GM06990 (cell line): ENCODE data around the gene ZNF628.

Source experiments
- DNase-seq: peaks from one replicate; pipeline ENCODE4 v3.0.0-alpha.2; 2011; ENCODE audit not compliant: insufficient read length; ENCODE audit errors: extremely low read depth
- H3K27me3 ChIP-seq: replicated peaks from 2 replicates; pipeline ENCODE4 v1.6.0; 2011; ENCODE audit warnings: low read length; ENCODE audit not compliant: control insufficient read depth, insufficient read depth
- H3K36me3 ChIP-seq: 2 replicates; pipeline ENCODE4 v1.5.1; 2011; ENCODE audit warnings: low read length; ENCODE audit not compliant: control insufficient read depth, insufficient read depth
- H3K4me3 ChIP-seq: replicated peaks from 2 replicates; pipeline ENCODE4 v1.5.1; 2011; ENCODE audit warnings: low read depth, mild to moderate bottlenecking, control low read depth, low read length
- TF ChIP-seq, protein P1 (sequence below): IDR thresholded peaks from 2 replicates; pipeline ENCODE4 v1.5.1; 2011; ENCODE audit warnings: low read length, control low read depth, mild to moderate bottlenecking, inconsistent platforms; ENCODE audit not compliant: insufficient read depth, poor library complexity, severe bottlenecking

Gene ZNF628

DNA sequence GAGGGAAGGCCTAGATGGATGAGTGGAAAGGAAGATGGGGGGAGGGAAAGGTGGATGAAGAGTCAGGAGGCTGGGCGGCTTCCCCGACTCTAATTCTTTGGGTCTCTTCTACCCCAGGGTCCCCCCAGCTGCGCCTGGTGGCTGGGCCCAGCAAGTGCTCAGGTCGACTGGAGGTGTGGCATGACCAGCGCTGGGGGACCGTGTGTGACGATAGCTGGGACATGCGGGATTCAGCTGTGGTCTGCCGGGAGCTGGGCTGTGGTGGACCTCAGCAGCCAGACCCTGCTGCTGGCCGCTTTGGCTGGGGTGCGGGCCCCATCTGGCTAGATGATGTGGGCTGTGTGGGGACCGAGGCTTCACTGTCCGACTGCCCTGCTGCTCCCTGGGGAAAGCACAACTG, 21.3 kb downstream of the ZNF628 start:
- H3K4me3 ChIP-seq = no peak overlapping the region
- no peaks in the 10 kb centered on the region for H3K36me3 ChIP-seq
- no peaks in the 10 kb centered on the region; the same call in 1 of the 2 replicates for H3K27me3 ChIP-seq
- DNase-seq = no peak
- TF ChIP-seq, protein P1, sequence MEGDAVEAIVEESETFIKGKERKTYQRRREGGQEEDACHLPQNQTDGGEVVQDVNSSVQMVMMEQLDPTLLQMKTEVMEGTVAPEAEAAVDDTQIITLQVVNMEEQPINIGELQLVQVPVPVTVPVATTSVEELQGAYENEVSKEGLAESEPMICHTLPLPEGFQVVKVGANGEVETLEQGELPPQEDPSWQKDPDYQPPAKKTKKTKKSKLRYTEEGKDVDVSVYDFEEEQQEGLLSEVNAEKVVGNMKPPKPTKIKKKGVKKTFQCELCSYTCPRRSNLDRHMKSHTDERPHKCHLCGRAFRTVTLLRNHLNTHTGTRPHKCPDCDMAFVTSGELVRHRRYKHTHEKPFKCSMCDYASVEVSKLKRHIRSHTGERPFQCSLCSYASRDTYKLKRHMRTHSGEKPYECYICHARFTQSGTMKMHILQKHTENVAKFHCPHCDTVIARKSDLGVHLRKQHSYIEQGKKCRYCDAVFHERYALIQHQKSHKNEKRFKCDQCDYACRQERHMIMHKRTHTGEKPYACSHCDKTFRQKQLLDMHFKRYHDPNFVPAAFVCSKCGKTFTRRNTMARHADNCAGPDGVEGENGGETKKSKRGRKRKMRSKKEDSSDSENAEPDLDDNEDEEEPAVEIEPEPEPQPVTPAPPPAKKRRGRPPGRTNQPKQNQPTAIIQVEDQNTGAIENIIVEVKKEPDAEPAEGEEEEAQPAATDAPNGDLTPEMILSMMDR = no peak

DNA sequence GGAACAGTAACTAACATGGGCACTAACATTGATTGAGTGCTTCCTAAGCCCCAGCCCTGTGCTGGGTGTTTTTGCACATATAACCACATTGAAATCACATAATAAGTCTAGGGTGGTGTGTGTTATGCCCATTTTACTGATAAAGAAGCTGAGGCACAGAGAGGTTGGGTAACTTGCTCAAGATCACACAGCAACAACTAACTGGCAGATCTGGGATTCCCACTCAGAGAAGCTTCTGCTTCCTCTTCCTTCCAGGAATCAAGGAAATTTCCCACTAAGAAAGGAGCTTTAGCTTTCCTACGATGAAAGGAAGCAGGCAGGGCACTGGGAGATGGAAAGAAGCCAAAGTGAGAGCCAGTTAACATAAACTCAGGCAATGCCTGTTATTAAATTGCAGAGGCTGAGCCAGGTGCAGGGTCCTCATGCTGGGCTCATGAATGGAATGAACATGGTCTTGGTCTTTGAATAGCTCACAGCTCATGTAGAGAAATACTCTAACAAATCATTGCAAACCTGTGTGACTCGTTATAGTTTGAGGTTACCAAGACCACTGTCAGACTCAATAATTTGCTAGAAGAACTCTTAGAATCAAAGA, 21.9 kb downstream of the ZNF628 start:
- Histone ChIP-seq H3K36me3 (no peaks in the 10 kb centered on the region), H3K27me3 (no peaks in the 10 kb centered on the region; the same call in 1 of the 2 replicates), H3K4me3 (no peak overlapping the region)
- TF ChIP-seq, protein P1 = no peak
- no peak for DNase-seq

DNA sequence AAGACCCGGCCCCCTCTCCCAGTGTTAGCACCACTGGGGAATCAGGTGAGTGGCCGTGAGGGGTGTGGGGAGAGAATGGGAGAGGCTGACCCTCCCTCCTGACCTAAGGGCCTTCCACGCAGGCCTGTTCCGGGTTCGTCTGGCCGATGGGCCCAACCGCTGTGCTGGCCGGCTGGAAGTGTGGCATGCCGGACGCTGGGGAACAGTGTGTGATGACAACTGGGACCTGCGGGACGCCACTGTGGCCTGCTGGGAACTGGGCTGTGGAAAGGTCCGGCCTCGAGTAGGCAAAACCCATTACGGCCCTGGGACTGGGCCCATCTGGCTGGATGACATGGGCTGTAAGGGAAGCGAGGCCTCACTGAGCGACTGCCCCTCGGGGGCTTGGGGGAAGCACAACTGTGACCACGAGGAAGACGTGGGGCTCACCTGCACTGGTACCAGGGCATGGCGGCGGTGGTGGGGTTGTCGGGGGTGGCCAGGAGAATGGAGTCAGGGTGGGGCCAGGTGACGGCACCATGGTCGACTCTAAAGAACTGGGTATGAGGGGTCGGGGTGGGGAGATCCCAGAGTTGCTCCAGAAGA, 24.0 kb downstream of the ZNF628 start:
- H3K27me3 ChIP-seq = no peaks in the 10 kb centered on the region; the same call in 1 of the 2 replicates
- no peaks in the 10 kb centered on the region for H3K36me3 ChIP-seq
- DNase-seq = no peak
- H3K4me3 ChIP-seq = no peak overlapping the region
- TF ChIP-seq, protein P1 = no peak

DNA sequence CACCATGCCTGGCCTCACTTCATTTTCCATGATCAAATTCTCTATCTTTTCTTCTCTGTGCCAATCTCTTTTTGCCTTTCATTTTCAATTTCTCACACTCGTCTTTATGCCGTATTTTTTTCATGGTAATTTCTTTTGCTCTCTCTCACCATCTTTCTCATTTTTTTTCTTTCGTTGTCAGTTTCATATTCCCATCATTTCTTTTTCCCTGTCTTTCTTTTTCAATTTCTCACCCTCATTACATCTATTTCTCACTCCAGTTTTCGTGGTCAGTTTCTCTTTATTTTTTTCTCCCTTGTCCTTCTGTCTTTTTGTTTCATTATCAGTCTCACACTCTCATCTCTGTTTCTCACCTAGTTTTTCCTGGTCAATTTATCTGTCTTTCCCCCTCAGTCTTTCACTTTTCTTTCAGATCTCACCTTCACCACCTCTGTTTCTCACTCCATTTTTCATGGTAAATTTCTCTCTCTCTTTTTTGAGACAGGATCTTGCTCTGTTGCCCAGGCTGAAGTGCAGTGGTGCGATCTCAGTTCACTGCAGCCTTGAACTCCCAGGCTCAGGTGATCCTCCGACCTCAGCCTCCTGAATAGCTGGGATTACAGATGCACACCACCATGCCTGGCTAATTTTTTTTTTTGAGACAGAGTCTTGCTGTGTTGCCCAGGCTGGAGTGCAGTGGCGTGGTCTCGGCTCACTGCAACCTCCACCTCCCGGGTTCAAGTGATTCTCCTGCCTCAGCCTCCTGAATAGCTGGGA, 26.0 kb downstream of the ZNF628 start:
- no peak for DNase-seq
- Histone ChIP-seq H3K27me3 (no peaks in the 10 kb centered on the region; the same call in 1 of the 2 replicates), H3K4me3 (no peak overlapping the region), H3K36me3 (no peaks in the 10 kb centered on the region)
- TF ChIP-seq, protein P1 = no peak

DNA sequence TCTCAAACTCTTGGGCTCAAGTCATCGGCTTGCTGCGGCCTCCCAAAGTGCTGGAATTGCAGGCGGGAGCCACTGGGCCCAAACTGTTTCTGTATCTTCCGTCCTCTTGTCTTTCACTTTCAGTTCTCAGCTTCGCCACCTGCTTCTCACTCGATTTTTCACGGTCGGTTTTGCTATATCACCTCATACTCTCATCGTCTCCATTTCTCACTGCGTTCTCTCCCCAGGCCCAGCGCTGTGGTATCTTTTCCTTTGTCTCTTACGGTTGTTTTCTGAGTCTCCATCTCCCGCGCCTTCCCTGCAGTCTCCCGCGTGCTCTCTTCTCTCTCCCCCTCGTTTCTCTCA, 26.7 kb downstream of the ZNF628 start:
- no peak overlapping the region for H3K4me3 ChIP-seq

More for the DNA sequence above, 26.7 kb downstream of the ZNF628 start:
- TF ChIP-seq, protein P1 = no peak
- DNase-seq = no peak
- no peaks in the 10 kb centered on the region; the same call in 1 of the 2 replicates for H3K27me3 ChIP-seq
- H3K36me3 ChIP-seq = no peaks in the 10 kb centered on the region
